NCI-H2081 (cell line): ENCODE results near the gene MVP.
"Not testable (repeated sequence)": the region's sequence is repeated elsewhere in the genome, so short reads cannot be mapped to it uniquely, and the experiment has no call there.

Experiments
- DNase-seq, 2 experiments: peaks; one replicate each; lab custom pipeline; 2025; lab: John Stamatoyannopoulos, UW

MVP gene

GRCh38 chr16:29820271-29820701 lies at the start of gene MVP:
Gene MVP, plus strand, starts transcription at chr16:29820462. Its CDS starts 10,088 bp downstream, at chr16:29830550.
- DNase-seq = no peak

GRCh38 chr16:29772330-29772729 lies 47.9 kb upstream of the MVP start:
- not testable (repeated sequence) for DNase-seq

GRCh38 chr16:29774730-29775129 lies 45.5 kb upstream of the MVP start:
- DNase-seq = no peak

GRCh38 chr16:29775742-29776408 lies 44.4 kb upstream of the MVP start:
- DNase-seq = no peak

- DNase-seq = no peak
These were observed 42.5 kb upstream of the MVP start, which contains the start of gene ZG16 for GRCh38 chr16:29777576-29778350. Gene ZG16, plus strand, starts transcription at chr16:29778256. Its CDS starts 1,011 bp downstream, at chr16:29779267.

GRCh38 chr16:29779474-29779873 lies 40.8 kb upstream of the MVP start:
- DNase-seq = no peak

- DNase-seq = not testable (repeated sequence)
These were observed 36.9 kb upstream of the MVP start for GRCh38 chr16:29783094-29783953.

- no peak for DNase-seq
These were observed 36.1 kb upstream of the MVP start for GRCh38 chr16:29784157-29784556.

- DNase-seq = no peak
These were observed 35.3 kb upstream of the MVP start for GRCh38 chr16:29784901-29785500.

GRCh38 chr16:29787155-29787554 lies 33.1 kb upstream of the MVP start:
- DNase-seq = not testable (repeated sequence)

- no peak for DNase-seq
These were observed 30.5 kb upstream of the MVP start for GRCh38 chr16:29789775-29790182.

- peak; percentile 96 to 97 for DNase-seq
These were observed 29.9 kb upstream of the MVP start, which contains the start of gene KIF22 for GRCh38 chr16:29790183-29790948. Gene KIF22, plus strand, starts transcription at chr16:29790751. Its CDS starts 9 bp downstream, at chr16:29790760.

GRCh38 chr16:29790949-29791844 lies 29.1 kb upstream of the MVP start:
- peak in 1 of 2 experiments; percentile 6 for DNase-seq

GRCh38 chr16:29791845-29792807 lies 28.1 kb upstream of the MVP start:
- no peak for DNase-seq

- DNase-seq = not testable (repeated sequence)
These were observed 27.1 kb upstream of the MVP start for GRCh38 chr16:29793153-29793552.

- no peak for DNase-seq
These were observed 26.0 kb upstream of the MVP start for GRCh38 chr16:29794231-29794710.

GRCh38 chr16:29802416-29802935 lies 17.8 kb upstream of the MVP start:
- DNase-seq = no peak

- DNase-seq = no peak
These were observed 16.2 kb upstream of the MVP start for GRCh38 chr16:29804020-29804419.
